ENCODE measurements around the gene RFESD. TPM values are rescaled to one million over a fixed set of nuclear protein-coding genes. Genes with fewer than 3 reads are reported as not detected.
"Not testable (repeated sequence)": the region's sequence is repeated elsewhere in the genome, so short reads cannot be mapped to it uniquely, and the experiment has no call there.

RFESD gene
- total RNA-seq, 5 donors from 2014 or later (not counting 1 experiment from before 2014, with no cell fraction given) = 4.2 to 8.3 (median 5.6) TPM

DNA sequence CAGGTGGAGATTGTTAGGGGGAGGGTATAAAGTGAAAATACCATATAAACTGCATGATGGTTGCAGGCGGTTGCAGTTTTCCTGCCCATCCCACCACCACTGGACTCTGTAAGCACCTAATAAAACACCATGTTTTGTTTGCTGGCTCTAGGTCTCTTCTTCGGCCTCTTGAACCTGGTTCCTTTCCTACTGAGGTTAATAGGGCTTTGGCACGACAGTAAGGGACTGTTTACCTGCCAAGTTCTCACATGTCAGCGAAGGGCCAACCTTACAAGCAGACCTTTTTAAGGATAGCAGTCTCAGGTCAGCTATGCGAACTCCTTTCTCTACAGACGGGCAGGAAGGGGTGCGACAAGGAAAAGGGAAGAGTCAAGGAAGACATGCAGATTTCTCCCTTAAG is 3.4 kb upstream of the RFESD start:
- Mint-ChIP-seq H3K4me3 (no peak overlapping the region), H3K4me1 (peaks cover 22 to 33% (median 32%) of the 10 kb centered on the region in 3 donors), H3K27me3 (peaks cover 8% of the 10 kb centered on the region in 2 donors), H3K27ac (no peak overlapping the region), H3K36me3 (no peaks in the 10 kb centered on the region), H3K9me3 (no peaks in the 10 kb centered on the region)
- Histone ChIP-seq H3K27me3 (replicated peaks in 1 of 2; ENCODE audit: control insufficient read depth in 2 of 2, extremely low read depth in 1 of 2, insufficient read depth in 2 of 2, low read length in 1 of 2) (no peaks in the 10 kb centered on the region), H3K27ac (ENCODE audit: low read length) (no peak overlapping the region), H3K36me3 (ENCODE audit: control insufficient read depth in 2 of 2, extremely low read depth in 1 of 2, insufficient read depth in 1 of 2, low read length in 1 of 2) (no peaks in the 10 kb centered on the region), H3K4me3 (ENCODE audit: control insufficient read depth in 1 of 2, extremely low read depth in 1 of 2, low read length in 1 of 2) (no peak overlapping the region), H3K4me1 (ENCODE audit: control insufficient read depth in 1 of 2, extremely low read depth in 1 of 2, insufficient read depth in 2 of 2, low read length in 2 of 2) (peaks cover 16 to 17% of the 10 kb centered on the region in 2 experiments), H3K9me3 (no peaks in the 10 kb centered on the region)
- POLR2A ChIA-PET = interaction anchor here in 1 of 2 donors (0.7 to 0.9 kb wide), 3 partner anchors 21 to 1304 kb away, joined by 3 to 4 read pairs (median 3); no protein-coding TSS in a partner anchor
- WGBS (ENCODE audit: insufficient coverage) = 100% methylated on average over 6 of the region's 7 CpGs
- no peak for DNase-seq
- CTCF ChIA-PET = interaction anchor here (0.5 to 5.6 kb wide), 5 partner anchors 20 to 207 kb away, joined by 3 to 32 read pairs (median 4); no protein-coding TSS in a partner anchor
- ATAC-seq (replicated peaks in 1 of 4) = no peak

DNA sequence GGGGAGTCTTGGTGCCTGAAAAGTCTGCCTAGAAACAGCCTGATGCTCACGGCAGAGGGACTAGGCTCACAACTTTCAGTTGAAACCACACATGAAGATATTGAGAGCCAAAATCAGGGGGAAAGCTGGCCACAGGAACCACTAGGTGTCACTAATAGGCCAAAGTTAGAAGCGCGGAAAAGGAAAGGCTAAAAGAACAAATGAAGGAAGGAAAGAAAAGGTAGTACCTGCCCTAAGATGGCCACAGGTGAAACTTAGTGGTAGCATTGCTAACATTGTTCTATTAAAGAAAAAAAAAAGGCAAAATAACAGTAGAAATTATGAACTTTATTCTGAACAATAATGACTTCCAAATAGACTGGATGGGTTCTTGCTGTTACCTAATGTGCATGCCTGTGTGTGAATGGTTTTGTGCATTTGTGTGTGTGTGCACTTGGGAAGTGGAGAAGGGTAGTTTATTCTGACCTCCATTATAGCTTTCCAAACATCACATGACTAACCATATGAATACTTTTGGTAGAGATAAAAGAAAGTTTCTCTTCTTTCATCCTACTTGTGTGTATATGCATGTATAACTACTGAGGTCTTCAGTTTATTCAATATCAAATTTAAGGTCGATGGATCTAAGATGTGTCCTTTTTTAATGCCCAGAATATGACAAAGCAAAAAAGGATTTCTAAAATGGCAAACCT is 2.1 kb upstream of the RFESD start:
- H3K4me3 Mint-ChIP-seq = no peak overlapping the region
- peaks cover 30 to 39% (median 31%) of the 10 kb centered on the region in 3 donors for H3K4me1 Mint-ChIP-seq
- Histone ChIP-seq H3K9me3 (no peaks in the 10 kb centered on the region), H3K36me3 (ENCODE audit: control insufficient read depth in 2 of 2, extremely low read depth in 1 of 2, insufficient read depth in 1 of 2, low read length in 1 of 2) (no peaks in the 10 kb centered on the region), H3K27me3 (replicated peaks in 1 of 2; ENCODE audit: control insufficient read depth in 2 of 2, extremely low read depth in 1 of 2, insufficient read depth in 2 of 2, low read length in 1 of 2) (no peaks in the 10 kb centered on the region), H3K4me3 (ENCODE audit: control insufficient read depth in 1 of 2, extremely low read depth in 1 of 2, low read length in 1 of 2) (no peak overlapping the region), H3K4me1 (ENCODE audit: control insufficient read depth in 1 of 2, extremely low read depth in 1 of 2, insufficient read depth in 2 of 2, low read length in 2 of 2) (peaks cover 17 to 22% of the 10 kb centered on the region in 2 experiments), H3K27ac (ENCODE audit: low read length) (peak overlapping the region; percentile 63)
- no peaks in the 10 kb centered on the region for H3K9me3 Mint-ChIP-seq
- peak overlapping the region; percentile 50 to 71 for H3K27ac Mint-ChIP-seq
- ATAC-seq (replicated peaks in 1 of 4) (peak in 1 of 4 experiments; percentile 13), DNase-seq (peak in 21 of 35 experiments; percentile 2 to 73 (median 19))
- no peaks in the 10 kb centered on the region for H3K36me3 Mint-ChIP-seq
- ChIA-PET CTCF (interaction anchor here (0.7 to 5.6 kb wide), 10 partner anchors 9 to 330 kb away, joined by 3 to 32 read pairs (median 4); partner anchors contain the start of gene RHOBTB3 (in 1 of the 2)), POLR2A (interaction anchor here in 1 of 2 donors (0.5 kb wide), 1 partner anchor 27 kb away, joined by 3 read pairs; no protein-coding TSS in a partner anchor)
- H3K27me3 Mint-ChIP-seq = peaks cover 0 to 3% of the 10 kb centered on the region in 2 donors
- WGBS (ENCODE audit: insufficient coverage) = 0% methylated on average over 3 of the region's 4 CpGs

DNA sequence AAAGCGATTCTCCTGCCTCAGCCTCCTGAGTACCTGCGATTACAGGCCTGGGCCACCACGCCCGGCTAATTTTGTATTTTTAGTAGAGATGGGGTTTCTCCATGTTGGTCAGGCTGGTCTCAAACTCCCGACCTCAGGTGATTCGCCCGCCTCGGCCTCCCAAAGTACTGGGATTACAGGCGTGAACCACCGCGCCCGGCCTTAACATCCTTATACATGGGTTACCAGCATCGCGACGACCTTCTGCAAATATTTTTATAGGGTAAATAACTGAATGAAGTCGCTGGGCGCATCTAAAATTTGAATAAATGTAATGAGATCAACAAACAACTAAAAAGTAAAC is 380 bp upstream of the RFESD start:
- peak overlapping the region; percentile 84 to 86 for H3K27ac Mint-ChIP-seq
- WGBS (ENCODE audit: insufficient coverage) = 87% methylated on average over 3 of the region's 17 CpGs
- POLR2A ChIA-PET = interaction anchor here (0.5 to 1.4 kb wide), 4 partner anchors 14 to 92 kb away, joined by 3 to 6 read pairs (median 4); partner anchors contain the start of genes ARSK (in 1 of the 2) and SKIC3 (in 1 of the 2)
- Histone ChIP-seq H3K27ac (ENCODE audit: low read length) (peak overlapping the region; percentile 51), H3K4me3 (ENCODE audit: control insufficient read depth in 1 of 2, extremely low read depth in 1 of 2, low read length in 1 of 2) (peak overlapping the region; percentile 77 to 81), H3K4me1 (ENCODE audit: control insufficient read depth in 1 of 2, extremely low read depth in 1 of 2, insufficient read depth in 2 of 2, low read length in 2 of 2) (peaks cover 17 to 22% of the 10 kb centered on the region in 2 experiments)
- not testable (repeated sequence) for H3K36me3 ChIP-seq (ENCODE audit: control insufficient read depth in 2 of 2, extremely low read depth in 1 of 2, insufficient read depth in 1 of 2, low read length in 1 of 2); H3K27me3 Mint-ChIP-seq; H3K9me3 ChIP-seq; H3K36me3 Mint-ChIP-seq; ATAC-seq (replicated peaks in 1 of 4); H3K9me3 Mint-ChIP-seq; DNase-seq; H3K27me3 ChIP-seq (replicated peaks in 1 of 2; ENCODE audit: control insufficient read depth in 2 of 2, extremely low read depth in 1 of 2, insufficient read depth in 2 of 2, low read length in 1 of 2)
- H3K4me1 Mint-ChIP-seq = peaks cover 31 to 43% (median 40%) of the 10 kb centered on the region in 3 donors
- peak overlapping the region; percentile 84 to 88 (median 86) for H3K4me3 Mint-ChIP-seq
- CTCF ChIA-PET = interaction anchor here (0.5 to 5.6 kb wide), 22 partner anchors 10 to 295 kb away, joined by 3 to 32 read pairs (median 4); partner anchors contain the start of genes ARSK (in 1 of the 2), RHOBTB3 (in 1 of the 2) and SKIC3 (in 1 of the 2)

DNA sequence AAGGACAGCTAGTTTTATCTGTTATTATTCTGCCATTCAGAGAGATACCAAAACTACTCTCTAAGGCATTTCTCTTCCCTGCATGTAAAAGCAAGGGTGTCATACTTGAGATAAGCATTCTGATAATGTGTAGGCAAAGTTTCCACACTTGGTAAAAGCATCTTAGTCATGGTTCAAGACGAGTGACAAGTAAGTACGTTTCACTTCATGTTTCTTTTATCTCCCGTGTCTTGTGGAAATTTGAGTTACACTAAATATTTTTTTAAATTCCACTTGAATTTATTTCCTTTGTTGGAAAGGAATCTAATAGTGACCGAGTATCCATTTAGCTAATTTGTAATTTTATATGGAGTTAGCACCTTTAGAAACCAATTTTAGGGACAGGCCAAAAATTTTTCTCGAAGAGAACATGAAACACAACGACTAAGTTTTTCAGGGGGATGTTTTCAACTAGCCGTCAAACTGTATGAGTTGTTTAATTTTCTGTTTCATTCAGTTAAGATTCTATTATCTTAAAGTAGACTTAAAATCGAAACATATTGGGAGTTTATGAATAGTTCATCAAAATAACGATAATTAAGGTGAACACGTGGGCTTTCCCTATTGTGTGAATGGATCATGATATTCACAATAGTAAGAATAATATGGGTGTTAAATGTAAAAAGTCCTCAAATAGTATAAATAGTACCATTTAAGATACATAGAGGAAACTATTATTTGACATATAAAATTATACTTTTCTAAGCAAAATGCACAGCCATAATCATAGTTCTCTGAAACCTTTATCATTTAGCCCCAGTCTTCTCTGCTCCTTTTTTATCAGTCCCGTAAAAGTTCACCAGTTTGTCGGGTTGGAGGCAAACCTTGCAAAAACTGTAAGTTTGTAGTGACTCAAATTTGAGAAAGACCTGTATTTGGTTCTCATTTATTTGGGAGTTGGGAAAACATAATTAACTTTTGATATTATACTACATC is 1.6 kb downstream of the RFESD start:
- Histone ChIP-seq H3K27me3 (replicated peaks in 1 of 2; ENCODE audit: control insufficient read depth in 2 of 2, extremely low read depth in 1 of 2, insufficient read depth in 2 of 2, low read length in 1 of 2) (no peaks in the 10 kb centered on the region), H3K27ac (ENCODE audit: low read length) (no peak overlapping the region), H3K4me1 (ENCODE audit: control insufficient read depth in 1 of 2, extremely low read depth in 1 of 2, insufficient read depth in 2 of 2, low read length in 2 of 2) (peaks cover 17 to 22% of the 10 kb centered on the region in 2 experiments), H3K9me3 (no peaks in the 10 kb centered on the region), H3K4me3 (ENCODE audit: control insufficient read depth in 1 of 2, extremely low read depth in 1 of 2, low read length in 1 of 2) (no peak overlapping the region), H3K36me3 (ENCODE audit: control insufficient read depth in 2 of 2, extremely low read depth in 1 of 2, insufficient read depth in 1 of 2, low read length in 1 of 2) (peaks cover 0 to 6% of the 10 kb centered on the region in 2 donors)
- ATAC-seq (replicated peaks in 1 of 4) (no peak), DNase-seq (no peak)
- no peak overlapping the region for H3K27ac Mint-ChIP-seq
- ChIA-PET CTCF (interaction anchor here in 1 of 2 donors (1.5 to 5.6 kb wide), 2 partner anchors 22 to 26 kb away, joined by 4 to 32 read pairs; no protein-coding TSS in a partner anchor), POLR2A (interaction anchor here in 1 of 2 donors (1.2 kb wide), 1 partner anchor 26 kb away, joined by 5 read pairs; no protein-coding TSS in a partner anchor)
- H3K9me3 Mint-ChIP-seq = no peaks in the 10 kb centered on the region
- peaks cover 16% of the 10 kb centered on the region for H3K36me3 Mint-ChIP-seq
- peaks cover 31 to 43% (median 40%) of the 10 kb centered on the region in 3 donors for H3K4me1 Mint-ChIP-seq
- H3K27me3 Mint-ChIP-seq = no peaks in the 10 kb centered on the region
- peak overlapping the region; percentile 9 to 86 (median 34) for H3K4me3 Mint-ChIP-seq
- no CpG with 5 or more reads among the region's 12 CpGs for WGBS (ENCODE audit: insufficient coverage)

DNA sequence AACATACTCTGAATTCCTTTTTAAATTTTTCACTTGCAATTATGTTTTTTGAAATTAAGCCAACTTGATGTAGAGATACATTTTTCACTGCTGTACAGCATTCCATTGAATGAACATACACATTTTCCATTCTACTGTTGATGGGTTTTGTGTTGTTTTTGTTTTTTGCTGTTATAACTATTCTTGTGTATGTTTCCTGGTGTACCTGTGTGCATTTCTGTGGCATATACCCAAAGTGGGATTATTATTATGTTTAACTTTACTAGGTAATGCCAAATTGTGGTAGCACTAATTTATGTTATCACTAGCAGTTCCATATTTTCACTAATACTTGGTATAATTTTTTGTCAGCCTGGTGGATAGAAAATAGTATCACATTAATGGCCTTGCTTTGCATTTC is 2.7 kb downstream of the RFESD start:
- no peaks in the 10 kb centered on the region for H3K27me3 ChIP-seq (replicated peaks in 1 of 2; ENCODE audit: control insufficient read depth in 2 of 2, extremely low read depth in 1 of 2, insufficient read depth in 2 of 2, low read length in 1 of 2)
- Mint-ChIP-seq H3K27me3 (no peaks in the 10 kb centered on the region), H3K4me3 (no peak overlapping the region), H3K4me1 (peaks cover 28 to 37% (median 36%) of the 10 kb centered on the region in 3 donors), H3K36me3 (peaks cover 20% of the 10 kb centered on the region), H3K27ac (no peak overlapping the region), H3K9me3 (no peaks in the 10 kb centered on the region)
- no peak overlapping the region for H3K4me3 ChIP-seq (ENCODE audit: control insufficient read depth in 1 of 2, extremely low read depth in 1 of 2, low read length in 1 of 2)
- DNase-seq (no peak), ATAC-seq (replicated peaks in 1 of 4) (no peak)
- H3K9me3 ChIP-seq = no peaks in the 10 kb centered on the region
- ChIA-PET CTCF (no interaction called here), POLR2A (no interaction called here)
- peaks cover 14 to 22% of the 10 kb centered on the region in 2 experiments for H3K4me1 ChIP-seq (ENCODE audit: control insufficient read depth in 1 of 2, extremely low read depth in 1 of 2, insufficient read depth in 2 of 2, low read length in 2 of 2)
- peaks cover 0 to 9% of the 10 kb centered on the region in 2 donors for H3K36me3 ChIP-seq (ENCODE audit: control insufficient read depth in 2 of 2, extremely low read depth in 1 of 2, insufficient read depth in 1 of 2, low read length in 1 of 2)
- no peak overlapping the region for H3K27ac ChIP-seq (ENCODE audit: low read length)

All from T-cell (primary cell).